Amygdala (tissue), 56 donors: ENCODE measurements around the gene CTNNBL1.

Source experiments
- DNase-seq, 56 donors: peaks; one replicate each; lab custom pipeline; 2025; lab: John Stamatoyannopoulos, UW

CTNNBL1 gene

DNA sequence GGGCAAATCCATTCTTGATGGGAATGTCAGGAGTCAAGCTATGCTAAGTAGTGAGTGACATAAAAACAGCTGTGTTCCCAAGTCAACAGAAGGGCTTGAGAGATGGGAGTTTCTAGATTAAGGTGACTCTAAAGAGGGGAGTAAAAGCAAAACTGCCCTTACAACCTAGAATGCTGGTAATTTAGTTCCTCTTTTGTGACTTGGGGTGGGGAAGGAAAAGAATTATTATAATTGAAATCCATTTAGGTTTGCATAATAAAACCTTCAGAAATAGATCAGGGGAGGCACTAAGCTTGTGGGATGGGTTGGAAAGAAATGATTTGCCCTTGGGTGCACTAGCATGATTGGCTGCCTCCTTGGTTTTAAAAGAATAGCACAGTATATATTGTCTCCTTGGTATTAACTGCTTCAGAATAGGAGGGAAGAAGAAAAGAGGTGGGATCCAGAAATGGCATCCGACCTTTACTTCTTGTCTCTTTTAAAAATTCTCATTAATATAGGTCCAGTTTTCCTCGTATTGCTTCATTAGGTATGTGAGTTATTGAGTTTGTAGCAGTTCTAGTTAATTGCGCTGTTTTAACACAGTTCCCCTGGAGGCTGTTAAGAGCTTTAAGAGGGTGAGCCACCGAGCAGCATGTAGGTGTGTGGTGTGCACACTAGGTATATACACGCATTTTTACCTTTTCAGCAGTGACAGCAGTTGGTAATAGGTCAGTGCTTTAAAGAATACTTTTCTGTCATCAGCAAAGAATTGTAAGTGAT lies 113.8 kb downstream of the CTNNBL1 start:
- no peak for DNase-seq

DNA sequence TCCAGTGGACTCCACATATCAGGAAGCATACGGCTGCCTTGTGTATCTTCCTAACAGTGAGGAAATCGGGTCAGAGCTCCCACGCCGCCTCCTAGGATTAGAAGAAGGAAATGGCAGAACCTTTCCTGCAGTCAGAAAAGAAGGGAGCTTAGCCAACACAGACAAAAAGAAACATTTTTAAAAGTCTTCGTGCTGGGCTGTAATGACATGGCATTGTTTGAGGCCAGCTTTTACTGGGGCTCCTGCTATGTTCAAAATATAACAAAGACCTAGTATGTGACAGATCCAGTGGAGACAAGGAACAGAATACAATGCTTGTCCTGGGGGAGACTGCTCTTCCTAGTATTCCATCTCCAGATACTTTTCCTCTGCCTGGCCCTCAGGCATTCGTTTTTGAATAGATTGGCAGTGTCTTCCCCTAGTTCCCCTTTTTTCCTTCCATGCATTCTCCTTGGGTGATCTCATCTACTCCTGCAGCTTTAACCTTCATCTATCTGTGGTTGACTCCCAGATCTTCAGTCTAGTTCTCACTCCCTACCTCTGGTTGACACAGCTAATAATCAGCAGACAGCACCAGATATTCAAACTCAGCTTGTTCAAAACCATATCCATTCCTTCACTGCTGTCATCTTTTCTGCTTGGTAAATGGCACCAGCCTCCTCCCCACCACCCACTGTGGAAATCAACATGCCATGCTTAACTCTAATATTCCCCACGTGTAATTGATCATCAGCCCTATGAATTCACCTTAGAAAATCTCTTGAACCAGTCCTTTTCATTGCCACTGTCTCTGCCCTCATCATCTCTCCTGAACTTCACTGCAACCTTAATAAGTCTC lies 114.6 kb downstream of the CTNNBL1 start:
- DNase-seq, result peak in 3 of 56 donors; percentile 3 to 33 (median 8)

DNA sequence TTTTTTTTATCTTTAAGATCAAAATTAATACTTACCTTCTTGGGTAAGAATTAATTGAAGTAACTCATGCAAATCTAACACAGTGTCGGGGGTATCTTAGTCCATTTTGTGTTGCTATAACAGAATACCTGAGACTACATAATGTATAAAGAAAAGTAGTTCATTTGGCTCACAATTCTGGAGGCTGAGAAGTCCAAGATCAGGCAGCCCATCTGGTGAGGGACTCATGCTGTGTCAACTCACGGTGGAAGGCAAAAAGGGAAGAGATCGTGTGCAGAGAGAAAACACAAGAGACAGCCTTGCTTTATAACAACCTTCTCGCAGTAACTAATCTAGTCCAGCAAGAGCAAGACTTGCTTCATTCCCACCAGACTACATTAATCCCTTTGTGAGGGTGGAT lies 116.2 kb downstream of the CTNNBL1 start:
- DNase-seq, result no peak

DNA sequence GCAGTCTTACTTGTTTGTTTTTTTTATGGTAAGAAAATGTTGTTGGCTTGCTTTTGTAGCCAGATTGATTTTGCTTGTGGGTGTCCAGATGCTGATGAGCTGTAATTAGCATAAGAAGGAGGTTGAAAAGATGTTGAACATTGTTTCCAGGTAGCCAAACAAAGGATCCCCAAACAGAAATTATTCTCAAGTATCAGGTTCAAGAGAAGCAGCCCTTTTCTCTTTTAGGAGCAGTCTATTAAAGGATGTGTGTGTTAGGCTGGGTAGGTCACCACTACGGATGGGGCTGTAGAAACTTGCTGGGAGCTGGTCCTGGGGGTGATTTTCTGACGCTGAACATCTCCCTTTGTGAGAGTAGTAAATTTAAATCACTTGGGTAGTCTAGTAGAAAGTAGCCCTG lies 122.2 kb downstream of the CTNNBL1 start:
- DNase-seq, result no peak

DNA sequence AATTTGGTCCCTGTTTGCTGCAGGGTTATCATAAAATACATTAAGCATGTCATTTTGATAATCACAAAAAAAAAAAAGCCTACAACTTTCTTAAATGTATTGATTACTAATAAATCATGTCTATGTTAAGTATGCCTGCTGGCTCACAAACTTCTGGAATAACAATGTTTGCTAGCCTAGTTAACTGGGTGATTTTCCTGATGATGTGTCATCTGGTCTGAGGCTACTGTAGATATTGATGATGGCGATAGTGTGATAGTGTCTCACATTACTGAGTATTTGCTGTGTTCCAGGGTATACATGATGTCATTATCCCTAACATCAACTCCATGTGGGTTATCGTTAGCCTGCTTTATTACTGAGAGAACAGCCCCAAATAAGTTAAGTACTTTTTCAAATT lies 122.9 kb downstream of the CTNNBL1 start:
- no peak for DNase-seq

DNA sequence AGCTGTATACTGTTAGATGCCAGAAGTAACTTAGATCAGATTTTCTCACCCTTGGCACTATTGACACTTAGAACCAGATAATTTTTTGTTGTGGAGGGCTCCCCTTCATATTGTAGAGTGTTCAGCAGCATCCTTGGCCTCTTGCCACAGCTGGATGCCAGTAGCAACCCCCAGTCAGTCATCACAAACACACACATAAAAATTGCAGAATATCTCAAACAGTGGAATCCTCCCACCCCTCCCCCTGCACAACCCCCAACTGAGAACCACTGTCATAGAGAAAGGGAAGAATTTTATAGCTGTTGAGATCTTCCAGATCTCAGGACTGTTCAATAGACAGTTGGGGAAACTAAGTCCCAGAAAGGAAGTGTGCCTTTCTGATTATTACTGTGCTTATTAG lies 127.9 kb downstream of the CTNNBL1 start:
- DNase-seq, result no peak

DNA sequence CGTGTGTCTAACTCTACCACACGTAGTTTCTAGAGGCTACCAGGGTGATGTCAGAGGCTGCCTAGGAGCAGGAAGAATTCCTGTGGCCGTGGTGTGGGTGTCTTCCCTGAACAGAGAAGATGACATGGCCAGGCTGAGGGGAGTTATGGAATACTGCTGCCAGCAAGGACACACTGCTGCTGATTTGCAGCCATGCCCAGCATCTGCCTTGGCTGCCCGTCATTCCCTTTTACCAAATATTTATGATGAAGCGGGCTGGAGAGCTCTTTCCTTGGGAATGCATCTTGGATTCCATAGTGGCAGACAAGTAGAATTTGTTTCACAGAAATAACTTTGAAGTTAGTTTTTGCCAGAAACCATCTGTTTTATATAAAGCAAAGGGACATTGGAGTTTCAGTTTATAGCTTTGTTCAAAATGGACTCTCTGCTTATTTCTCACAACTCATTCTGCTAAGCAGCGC lies 128.3 kb downstream of the CTNNBL1 start:
- no peak for DNase-seq

DNA sequence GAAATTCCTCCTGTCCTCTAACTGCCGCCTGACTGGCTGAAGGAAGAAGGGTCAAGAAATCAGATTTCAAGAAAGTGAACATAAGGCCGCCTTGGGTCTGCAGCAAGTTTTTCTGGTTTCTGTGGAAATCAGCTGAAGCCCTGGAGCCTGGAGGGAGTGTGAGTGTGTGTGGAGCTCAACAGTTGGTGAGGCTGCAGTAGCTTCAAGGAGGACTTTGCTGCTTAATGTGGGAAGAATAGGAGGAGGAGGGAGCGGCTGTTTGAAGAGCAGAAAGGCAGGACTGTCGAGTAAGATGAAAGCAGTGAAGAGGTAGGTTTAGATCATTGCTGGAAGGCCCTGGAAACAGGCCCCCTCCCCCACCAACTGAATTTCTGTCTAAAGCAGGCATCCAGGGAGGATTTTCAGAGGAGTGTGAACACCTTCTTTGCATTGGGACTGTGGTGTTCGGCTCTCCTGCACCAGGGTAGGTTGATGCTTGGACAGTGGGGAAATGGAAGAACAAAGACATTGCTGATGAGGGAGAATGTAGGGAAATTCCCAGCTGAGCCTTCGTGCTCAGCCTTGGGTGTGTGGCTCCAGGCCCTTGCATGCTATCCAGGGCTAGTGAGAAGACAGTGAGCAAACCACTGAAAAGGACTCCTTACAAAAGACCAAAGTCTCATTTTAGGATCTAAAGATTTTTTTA lies 129.6 kb downstream of the CTNNBL1 start:
- DNase-seq, result peak in 12 of 56 donors; percentile 7 to 50 (median 20)

DNA sequence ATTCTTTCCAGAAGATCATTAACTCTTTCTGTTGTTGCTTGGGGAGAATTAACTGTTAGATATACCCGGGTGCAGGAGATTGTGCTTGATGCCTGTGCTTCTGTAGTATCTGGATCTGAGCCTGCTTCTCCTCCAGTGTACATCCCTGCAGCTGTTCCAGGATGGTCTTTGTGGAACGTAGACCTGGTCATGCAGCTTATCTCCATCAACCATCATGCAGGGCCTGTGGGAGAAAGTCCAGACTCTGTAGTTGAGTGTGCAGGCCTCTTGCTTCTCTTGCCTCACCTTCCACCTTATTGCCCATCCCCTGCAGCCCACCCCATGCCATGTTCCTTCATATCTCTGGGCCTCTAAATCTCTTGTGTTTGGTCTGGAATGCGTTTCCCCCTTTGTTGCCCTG lies 133.8 kb downstream of the CTNNBL1 start:
- no peak for DNase-seq

DNA sequence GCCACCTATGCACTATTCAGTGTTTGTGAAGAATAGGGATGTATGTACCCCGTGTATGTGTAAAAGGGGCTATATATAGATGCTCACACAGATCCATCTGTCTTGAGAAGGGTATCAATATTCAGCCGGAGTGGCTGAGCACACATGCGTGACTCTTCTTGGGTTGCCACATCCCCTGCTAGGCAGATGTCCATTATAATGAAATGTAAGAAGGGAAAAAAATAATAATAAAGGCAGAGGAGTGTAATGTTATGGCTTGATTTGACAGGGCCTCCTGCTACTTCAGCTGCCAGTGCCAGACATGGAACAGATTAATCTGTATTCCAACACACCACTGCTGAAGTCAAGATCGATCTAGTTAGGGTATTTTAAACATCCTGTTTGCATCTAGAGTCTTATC lies 134.9 kb downstream of the CTNNBL1 start:
- no peak for DNase-seq

DNA sequence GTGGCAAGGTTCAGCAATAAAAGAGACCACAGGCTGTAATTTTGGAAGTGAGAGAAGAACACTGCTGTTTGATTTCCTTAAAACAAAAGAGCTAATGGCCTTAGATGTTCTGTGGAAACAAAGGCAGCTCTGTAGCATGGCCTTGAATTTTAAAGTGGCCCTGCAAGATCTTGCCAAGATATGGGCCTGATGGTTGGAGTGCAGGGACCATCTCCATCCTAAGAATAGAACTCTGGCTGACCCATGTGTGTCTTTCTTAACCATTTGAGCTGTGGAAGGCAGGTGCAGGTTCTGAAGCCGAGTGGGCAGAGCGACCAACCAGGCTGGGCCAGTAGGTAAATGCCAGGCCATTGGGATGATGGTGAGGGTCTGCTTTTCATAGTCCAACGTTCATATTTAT lies 135.3 kb downstream of the CTNNBL1 start:
- DNase-seq, result no peak

DNA sequence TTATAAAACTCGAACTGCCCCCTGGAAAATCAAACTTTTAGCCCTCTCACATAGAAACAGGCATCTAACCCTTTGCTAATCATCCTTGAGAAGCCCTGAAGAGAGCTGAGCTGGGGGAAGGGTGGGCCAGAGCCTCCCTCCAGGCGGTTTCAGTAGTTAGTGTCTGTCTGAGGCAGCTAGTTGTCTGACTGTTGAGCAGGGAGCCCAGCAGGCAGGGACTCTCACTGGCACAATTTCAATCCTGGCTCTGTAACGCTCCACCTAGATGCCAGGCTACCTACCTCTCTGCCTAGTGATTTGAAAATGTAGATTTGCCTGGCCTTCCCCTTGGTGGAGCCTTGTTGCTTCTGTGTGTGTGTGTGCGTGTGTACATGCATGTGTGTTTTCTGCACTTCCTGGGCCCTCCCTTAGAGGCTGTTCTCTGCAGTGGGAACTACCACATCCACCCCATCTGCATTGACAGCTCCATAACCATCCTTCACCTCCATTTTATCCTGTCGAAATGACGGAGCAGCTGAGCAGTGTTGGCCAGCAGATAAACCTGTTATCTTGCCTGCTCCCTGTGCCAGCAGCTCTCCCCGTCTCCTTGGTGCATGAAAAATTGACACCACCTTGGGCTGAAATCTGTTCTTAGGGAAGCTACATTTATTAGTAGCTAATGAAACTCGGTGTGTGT lies 139.5 kb downstream of the CTNNBL1 start:
- DNase-seq, result no peak

DNA sequence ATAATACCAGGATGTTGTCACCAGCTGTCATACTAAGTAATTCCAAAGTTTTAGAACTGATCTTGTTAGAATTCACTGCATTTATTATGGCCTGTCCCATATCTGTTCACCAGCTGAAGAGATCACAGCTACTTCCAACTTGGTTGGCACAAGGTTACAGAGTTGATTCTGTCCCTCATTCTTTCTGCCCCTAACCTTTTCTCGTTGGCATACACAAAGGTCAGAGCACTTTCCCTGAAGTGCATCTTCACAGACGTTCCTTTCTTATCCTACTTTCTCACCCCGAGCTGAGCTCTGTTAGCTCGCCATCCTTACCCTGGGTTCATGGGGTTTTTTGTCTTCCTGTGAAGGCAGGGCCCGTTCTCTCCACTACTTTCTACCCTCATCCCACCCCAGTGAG lies 143.1 kb downstream of the CTNNBL1 start:
- no peak for DNase-seq

DNA sequence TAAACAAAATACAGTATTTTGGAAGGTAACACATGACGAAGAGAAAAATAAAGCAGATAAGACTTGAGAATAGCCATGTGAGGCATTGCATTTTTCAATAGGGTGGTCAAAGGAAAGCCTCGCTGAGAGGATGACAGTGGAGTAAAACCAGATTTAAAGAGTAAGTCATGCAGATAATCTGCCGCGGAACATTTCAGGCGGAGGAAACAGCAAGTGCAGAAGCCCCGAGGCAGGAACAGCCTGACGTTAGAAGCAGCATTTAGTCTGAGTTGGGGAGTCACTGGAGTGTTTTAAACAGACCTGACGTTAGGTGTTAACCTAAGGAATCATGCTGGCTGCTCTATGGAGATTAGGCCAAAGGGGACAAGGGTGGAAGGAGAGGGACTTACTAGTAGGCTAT lies 144.1 kb downstream of the CTNNBL1 start:
- no peak for DNase-seq

DNA sequence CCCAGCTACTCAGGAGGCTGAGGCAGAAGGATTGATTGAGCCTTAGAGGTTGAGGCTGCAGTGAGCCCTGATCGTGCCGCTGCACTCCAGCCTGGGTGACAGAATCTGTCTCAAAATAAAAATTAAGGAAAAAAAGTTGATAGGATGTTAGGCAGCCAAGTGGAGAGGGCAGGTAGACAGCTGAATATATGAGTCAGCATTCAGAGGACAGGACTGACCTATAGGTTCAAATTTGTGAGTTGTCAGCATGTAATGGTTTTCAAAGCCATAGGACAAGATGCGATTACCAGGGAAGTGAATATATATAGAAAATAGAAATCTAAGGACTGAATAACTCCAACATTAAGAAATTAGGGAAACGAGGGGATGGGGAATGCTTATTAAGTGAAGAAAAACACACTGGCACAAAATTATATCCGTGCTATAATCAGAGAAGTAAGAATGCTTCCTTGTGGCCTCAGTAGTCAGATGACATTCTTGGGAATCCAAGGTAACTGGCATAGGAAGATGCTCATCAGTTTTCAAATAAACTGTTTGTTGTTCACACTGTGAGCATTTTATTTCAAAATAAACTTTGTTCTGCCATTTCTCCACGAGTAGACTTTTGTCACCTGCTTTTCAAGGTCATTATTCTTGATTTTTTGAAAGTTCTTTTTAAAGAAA lies 145.1 kb downstream of the CTNNBL1 start:
- DNase-seq, result no peak

DNA sequence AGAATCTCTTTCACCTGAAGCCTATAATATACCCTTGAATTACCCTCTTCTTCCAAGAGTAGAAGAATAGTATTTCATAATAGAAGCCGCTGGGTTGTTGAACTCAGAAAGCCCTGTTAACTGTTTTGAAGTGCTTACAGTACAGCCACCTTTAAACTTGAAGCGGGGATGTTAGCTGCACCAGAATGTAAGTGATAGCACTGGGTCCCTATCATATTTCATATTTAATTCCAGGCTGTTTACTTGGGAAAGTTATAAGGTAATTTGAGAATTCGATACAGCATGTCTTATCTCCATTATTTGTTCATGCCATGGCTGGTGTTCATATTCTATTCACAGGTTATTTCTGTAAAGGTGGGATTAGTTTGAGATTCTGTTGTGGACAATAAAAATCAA lies 145.6 kb downstream of the CTNNBL1 start:
- DNase-seq, result no peak

DNA sequence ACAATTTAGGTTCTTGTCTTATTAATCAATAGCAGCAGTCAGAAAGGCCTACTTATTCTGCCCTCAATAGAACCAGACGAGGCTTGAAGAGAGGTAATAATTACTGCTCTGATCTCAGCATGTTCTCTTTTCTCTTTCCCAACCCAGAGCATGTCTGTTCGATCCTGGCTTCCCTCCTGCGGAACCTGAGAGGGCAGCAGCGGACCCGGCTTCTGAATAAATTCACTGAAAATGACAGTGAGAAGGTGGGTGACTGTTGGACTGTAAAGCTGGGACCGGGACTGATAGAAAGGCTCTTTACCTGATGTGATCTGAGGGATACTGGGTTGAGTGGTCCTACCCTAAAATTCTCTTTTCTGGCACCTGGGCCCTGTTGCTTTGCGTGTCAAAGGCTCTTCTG lies 146.1 kb downstream of the CTNNBL1 start:
- DNase-seq, result no peak

DNA sequence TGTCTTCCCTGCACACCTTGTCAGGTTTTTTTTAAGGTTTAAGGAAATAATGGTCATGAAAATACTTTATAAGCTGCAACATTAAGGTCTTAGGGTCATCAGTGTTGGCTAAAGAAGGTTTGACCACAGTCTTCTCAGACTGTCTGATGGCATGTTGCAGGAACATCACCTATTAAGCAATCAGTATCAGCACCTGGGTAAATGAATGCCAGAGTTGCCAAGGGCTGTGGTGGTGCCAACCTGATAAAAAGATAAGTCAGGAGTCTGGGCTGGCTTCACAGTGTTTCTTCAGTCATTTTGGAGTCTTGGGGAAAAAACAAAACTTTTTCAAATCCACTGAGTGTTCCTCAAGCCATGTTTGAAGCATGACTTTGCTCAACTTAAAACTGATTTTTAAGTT lies 147.6 kb downstream of the CTNNBL1 start:
- DNase-seq, result no peak

DNA sequence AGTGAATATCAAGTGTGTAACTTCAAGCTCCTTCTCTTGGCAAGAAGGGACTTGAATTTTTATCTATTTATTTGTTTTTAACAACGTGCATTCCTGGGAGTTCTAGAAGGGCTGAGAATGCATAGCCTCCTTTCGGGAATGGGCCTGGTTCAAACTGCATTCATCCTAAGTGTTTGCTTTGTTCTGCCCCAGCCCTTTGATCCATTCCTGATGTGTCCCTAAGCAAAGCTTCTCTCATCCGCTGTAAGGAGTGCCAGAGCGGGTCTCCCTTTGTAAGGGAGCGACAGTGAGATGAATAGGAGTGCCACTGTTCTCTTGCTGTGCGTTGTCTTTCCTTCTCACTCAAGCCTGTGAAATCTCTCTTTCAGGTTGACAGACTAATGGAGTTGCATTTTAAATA lies 148.1 kb downstream of the CTNNBL1 start:
- DNase-seq, result no peak

DNA sequence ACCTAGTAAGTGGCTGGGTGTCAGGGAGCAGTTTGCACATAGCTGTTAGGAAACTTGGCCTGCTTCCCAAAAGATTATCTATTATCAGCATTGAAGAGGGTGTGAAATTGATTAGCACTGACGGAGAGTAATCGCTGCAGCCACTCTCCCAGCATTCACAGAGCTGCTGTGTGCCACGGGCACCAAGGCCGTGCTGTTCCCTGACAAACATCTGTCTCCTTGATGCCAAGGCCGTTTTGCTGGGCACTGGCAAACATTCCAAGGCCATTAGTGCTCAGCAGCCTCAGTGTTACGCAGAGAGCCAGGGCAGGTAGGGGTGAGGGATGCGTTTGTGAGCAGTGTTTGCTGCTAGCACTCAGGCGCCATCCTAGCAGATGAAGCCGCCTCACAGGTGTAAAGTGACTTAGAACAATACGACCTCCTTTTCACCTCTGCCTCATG lies 151.4 kb downstream of the CTNNBL1 start:
- no peak for DNase-seq
